ENCODE data around the gene MMP24.

- TF ChIP-seq CTCF (IDR thresholded peaks at IDR 0.05; ENCODE audit: low read depth, low read length, poor library complexity, severe bottlenecking) (no peak), EZH2phosphoT487 (IDR thresholded peaks at IDR 0.05; ENCODE audit: borderline replicate concordance, low read length) (no peak)
These were observed 66.2 kb downstream of the MMP24 start for GRCh38 chr20:35292504-35293285.

All from DOHH2 (cell line).